Stromal cell of bone marrow (primary cell): ENCODE results near the gene IL22.

Experiments
- DNase-seq: peaks from one replicate; pipeline ENCODE4 v3.0.0-alpha.2; 2012; ENCODE audit warnings: low read depth

The IL22 gene

GRCh38 chr12:68264158-68264855, 10.9 kb upstream of the IL22 start:
- DNase-seq = no peak

GRCh38 chr12:68263366-68263765, 10.0 kb upstream of the IL22 start:
- DNase-seq = no peak

- DNase-seq = no peak
Measured at GRCh38 chr12:68261896-68262295, 8.5 kb upstream of the IL22 start.

- no peak for DNase-seq
Measured at GRCh38 chr12:68260153-68260552, 6.7 kb upstream of the IL22 start.

GRCh38 chr12:68259318-68259940, 6.0 kb upstream of the IL22 start:
- no peak for DNase-seq

GRCh38 chr12:68252077-68252476, 1.3 kb downstream of the IL22 start:
- no peak for DNase-seq

- DNase-seq = no peak
Measured at GRCh38 chr12:68250454-68250853, 3.0 kb downstream of the IL22 start.

GRCh38 chr12:68247785-68248184, 5.6 kb downstream of the IL22 start:
- DNase-seq = no peak

GRCh38 chr12:68246350-68246749, 7.1 kb downstream of the IL22 start:
- no peak for DNase-seq

- no peak for DNase-seq
Measured at GRCh38 chr12:68245180-68246021, 8.0 kb downstream of the IL22 start.

GRCh38 chr12:68242777-68243176, 10.6 kb downstream of the IL22 start:
- no peak for DNase-seq

- no peak for DNase-seq
Measured at GRCh38 chr12:68240975-68241374, 12.4 kb downstream of the IL22 start.

GRCh38 chr12:68240079-68240478, 13.3 kb downstream of the IL22 start:
- DNase-seq = peak; percentile 94

- DNase-seq = no peak
Measured at GRCh38 chr12:68239309-68239982, 14.0 kb downstream of the IL22 start.

GRCh38 chr12:68237619-68238018, 15.8 kb downstream of the IL22 start:
- DNase-seq = no peak

GRCh38 chr12:68237078-68237477, 16.3 kb downstream of the IL22 start:
- DNase-seq = no peak

- no peak for DNase-seq
Measured at GRCh38 chr12:68236421-68237059, 16.9 kb downstream of the IL22 start.

- DNase-seq = no peak
Measured at GRCh38 chr12:68235576-68235975, 17.8 kb downstream of the IL22 start.

GRCh38 chr12:68234140-68234539, 19.3 kb downstream of the IL22 start:
- no peak for DNase-seq

- DNase-seq = no peak
Measured at GRCh38 chr12:68233498-68233897, 19.9 kb downstream of the IL22 start.

- DNase-seq = no peak
Measured at GRCh38 chr12:68231691-68232090, 21.7 kb downstream of the IL22 start.

- DNase-seq = no peak
Measured at GRCh38 chr12:68231229-68231628, 22.2 kb downstream of the IL22 start.
